ENCODE results near the gene SESN1.
"Not testable (repeated sequence)": the region's sequence is repeated elsewhere in the genome, so short reads cannot be mapped to it uniquely, and the experiment has no call there.

The SESN1 gene

DNA sequence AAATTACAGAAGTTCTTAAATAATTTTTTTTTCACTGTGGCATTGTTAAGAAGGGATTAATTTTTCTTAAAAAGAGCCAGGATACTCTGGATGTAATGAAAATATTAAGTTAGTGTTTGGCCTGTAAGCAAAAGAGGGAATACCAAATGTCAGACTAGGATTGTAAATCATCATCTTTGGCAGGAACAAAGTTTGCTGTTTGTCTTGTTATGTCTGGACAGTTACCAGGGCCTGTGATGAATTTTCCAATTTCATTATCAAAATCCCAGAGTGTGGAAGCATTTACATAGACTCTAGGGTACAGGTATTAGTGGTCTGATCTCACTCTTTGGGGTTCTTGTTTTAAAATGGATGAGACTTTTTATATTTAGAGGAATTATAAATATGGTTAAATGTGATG is 26.8 kb upstream of the SESN1 start:
- TF ChIP-seq, protein P1, sequence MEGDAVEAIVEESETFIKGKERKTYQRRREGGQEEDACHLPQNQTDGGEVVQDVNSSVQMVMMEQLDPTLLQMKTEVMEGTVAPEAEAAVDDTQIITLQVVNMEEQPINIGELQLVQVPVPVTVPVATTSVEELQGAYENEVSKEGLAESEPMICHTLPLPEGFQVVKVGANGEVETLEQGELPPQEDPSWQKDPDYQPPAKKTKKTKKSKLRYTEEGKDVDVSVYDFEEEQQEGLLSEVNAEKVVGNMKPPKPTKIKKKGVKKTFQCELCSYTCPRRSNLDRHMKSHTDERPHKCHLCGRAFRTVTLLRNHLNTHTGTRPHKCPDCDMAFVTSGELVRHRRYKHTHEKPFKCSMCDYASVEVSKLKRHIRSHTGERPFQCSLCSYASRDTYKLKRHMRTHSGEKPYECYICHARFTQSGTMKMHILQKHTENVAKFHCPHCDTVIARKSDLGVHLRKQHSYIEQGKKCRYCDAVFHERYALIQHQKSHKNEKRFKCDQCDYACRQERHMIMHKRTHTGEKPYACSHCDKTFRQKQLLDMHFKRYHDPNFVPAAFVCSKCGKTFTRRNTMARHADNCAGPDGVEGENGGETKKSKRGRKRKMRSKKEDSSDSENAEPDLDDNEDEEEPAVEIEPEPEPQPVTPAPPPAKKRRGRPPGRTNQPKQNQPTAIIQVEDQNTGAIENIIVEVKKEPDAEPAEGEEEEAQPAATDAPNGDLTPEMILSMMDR (IDR thresholded peaks at IDR 0.05; ENCODE audit: extremely low read depth, missing control alignments) = no peak
- no peak for DNase-seq (ENCODE audit: low spot score)

DNA sequence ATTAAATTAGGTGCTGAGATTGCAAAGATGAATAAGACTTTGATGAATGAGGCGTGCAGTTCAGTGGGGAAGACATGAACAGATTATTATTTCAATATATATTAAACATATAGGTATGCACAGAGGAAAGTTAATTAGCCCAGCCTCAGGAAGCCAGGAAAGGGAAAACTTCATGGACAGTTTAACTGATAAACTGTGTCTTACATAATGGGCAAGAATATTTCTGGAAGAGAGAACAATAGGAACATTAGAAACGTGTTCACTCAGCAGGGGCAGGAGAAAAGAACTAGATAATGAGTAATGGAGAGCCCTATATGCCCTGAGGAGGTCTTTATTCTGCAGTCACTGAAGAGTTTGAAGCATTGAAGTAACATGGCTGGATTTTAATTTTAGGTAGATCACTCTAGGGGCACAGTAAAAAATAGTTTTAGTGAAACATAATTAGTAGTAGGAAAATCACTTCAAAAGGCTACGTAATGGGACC is 24.3 kb upstream of the SESN1 start:
- no peak for DNase-seq (ENCODE audit: low spot score)
- TF ChIP-seq, protein P1 (IDR thresholded peaks at IDR 0.05; ENCODE audit: extremely low read depth, missing control alignments) = no peak

DNA sequence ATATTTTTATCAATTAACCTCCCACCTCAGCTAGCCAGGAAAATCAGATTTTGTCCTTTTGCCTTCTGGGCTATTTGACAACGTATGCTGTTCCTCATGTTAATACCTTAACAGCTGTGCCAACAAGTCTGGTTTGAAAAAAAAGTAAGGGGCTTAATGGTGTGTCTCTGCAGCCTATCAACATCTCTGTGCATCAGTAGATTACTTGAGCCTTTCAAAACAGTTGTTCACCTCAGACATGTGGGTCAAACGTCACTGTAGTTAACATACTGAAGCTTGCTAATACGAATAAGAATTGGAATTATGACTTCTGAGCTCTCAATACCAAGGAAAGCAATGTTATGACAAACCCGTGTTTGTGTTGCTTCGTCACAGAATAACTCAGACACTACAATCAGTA is 23.7 kb upstream of the SESN1 start:
- TF ChIP-seq, protein P1 (IDR thresholded peaks at IDR 0.05; ENCODE audit: extremely low read depth, missing control alignments) = no peak
- DNase-seq (ENCODE audit: low spot score) = no peak

DNA sequence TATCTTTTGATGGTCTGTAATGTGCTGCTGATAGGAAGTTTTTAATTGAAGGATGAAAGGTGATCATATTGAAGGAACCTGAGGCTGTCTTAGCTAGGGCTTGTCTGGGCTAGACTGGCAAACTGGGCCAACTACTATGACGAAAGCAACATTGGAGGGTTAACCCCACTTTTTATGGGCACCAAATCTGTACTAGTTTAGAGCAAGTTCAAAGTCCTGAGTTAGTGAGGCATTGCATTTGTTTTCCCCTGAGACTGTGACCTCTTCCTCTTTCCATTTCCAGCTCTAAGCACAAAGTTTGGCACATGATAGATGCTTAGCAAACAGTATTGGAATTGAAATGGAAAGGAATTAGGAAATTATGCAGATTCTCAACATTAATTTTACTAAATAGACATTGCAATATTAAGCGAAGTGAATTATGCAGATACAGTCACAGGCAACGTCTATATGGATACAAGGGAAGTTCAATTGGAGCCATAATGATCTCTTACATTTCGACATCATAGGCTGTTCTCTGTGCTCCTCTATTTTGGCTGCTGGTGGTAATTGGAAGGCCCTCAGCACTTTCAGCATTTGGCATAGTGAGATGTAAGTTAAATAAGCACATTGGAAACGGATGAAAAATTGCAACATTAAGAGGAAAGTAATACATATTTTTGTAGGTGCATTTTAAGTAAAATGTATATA is 22.8 kb upstream of the SESN1 start:
- peak; percentile 6 for DNase-seq (ENCODE audit: low spot score)
- TF ChIP-seq, protein P1 (IDR thresholded peaks at IDR 0.05; ENCODE audit: extremely low read depth, missing control alignments) = no peak

DNA sequence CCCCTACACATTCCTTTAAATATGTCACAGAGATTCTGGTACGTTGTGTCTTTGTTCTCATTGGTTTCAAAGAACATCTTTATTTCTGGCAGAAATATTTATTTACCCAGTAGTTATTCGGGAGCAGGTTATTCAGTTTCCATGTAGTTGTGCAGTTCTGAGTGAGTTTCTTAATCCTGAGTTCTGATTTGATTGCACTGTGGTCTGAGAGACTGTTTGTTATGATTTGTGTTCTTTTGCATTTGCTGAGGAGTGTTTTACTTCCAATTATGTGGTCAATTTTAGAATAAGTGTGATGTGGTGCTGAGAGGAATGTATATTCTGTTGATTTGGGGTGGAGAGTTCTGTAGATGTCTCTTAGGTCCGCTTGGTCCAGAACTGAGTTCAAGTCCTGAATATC is 18.0 kb upstream of the SESN1 start:
- DNase-seq (ENCODE audit: low spot score) = not testable (repeated sequence)

DNA sequence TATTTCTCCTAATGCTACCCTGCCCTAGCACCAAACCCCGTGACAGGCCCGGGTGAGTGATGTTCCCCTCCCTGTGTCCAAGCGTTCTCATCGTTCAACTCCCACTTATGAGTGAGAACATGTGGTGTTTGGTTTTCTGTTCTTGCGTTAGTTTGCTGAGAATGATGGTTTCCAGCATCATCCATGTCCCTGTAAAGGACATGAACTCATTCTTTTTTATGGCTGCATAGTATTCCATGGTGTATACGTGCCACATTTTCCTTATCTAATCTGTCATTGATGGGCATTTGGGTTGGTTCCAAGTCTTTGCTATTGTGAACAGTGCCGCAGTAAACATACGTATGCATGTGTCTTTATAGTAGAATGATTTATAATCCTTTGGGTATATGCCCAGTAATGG is 15.0 kb upstream of the SESN1 start:
- DNase-seq (ENCODE audit: low spot score) = not testable (repeated sequence)

DNA sequence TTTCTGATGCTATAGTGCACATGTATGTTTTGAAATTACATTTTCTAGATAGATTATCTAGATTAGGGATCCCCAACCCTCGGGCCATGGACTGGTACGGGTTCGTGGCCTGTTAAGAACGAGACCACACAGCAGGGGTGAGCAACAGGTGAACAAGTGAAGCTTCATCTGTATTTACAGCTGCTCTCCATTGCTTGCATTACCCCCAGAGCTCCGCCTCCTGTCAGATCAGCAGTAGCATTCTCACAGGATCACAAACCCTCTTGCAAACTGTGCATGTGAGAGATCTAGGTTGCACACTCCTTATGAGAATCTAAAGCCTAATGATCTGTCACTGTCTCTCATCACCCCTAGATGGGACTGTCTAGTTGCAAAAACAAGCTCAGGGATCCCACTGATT is 11.0 kb upstream of the SESN1 start:
- TF ChIP-seq, protein P1 (IDR thresholded peaks at IDR 0.05; ENCODE audit: extremely low read depth, missing control alignments) = no peak

DNA sequence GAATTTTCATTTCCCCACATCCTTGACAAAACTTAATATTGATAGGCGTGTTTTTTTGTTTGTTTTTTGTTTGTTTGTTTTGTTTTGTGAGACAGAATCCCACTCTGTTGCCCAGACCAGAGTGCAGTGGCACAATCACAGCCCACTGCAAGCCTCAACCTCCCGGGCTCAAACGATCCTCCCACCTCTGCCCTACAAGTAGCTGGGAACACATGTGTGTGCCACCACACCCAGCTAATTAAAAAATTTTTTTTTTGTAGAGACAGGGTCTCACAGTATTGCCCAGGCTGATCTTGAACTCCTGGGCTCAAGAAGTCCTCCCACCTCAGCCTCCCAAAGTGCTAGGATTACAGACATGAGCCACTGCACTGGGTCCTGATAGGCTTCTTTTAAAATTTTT is 9.9 kb upstream of the SESN1 start:
- DNase-seq (ENCODE audit: low spot score) = no peak
- TF ChIP-seq, protein P1 (IDR thresholded peaks at IDR 0.05; ENCODE audit: extremely low read depth, missing control alignments) = no peak

More for the DNA sequence above, 11.0 kb upstream of the SESN1 start:
- DNase-seq (ENCODE audit: low spot score) = no peak

Measured in GM20000 (cell line).